ENCODE measurements around the gene IFITM2. TPM values are rescaled to one million over a fixed set of nuclear protein-coding genes. Genes with fewer than 3 reads are reported as not detected.
"Not testable (repeated sequence)": the region's sequence is repeated elsewhere in the genome, so short reads cannot be mapped to it uniquely, and the experiment has no call there.

IFITM2 gene
- total and polyA plus RNA-seq, 2 of the 4 experiments (the other 2 are of a cell fraction), result 31.2 to 564 TPM

GRCh38 chr11:333616-334263 is 26.1 kb downstream of the IFITM2 start:
- H2BK120ac ChIP-seq (ENCODE audit: low read depth, low read length); H3K9ac ChIP-seq (ENCODE audit: low read depth, low read length); H3K4me3 ChIP-seq (ENCODE audit: insufficient read depth, low read depth, low read length); H3K4ac ChIP-seq (ENCODE audit: low read depth, low read length); H3K27me3 ChIP-seq (ENCODE audit: control insufficient read depth, insufficient read depth, low read length); ATAC-seq (ENCODE audit: low read depth); H3K36me3 ChIP-seq (ENCODE audit: control insufficient read depth, insufficient read depth, low read length); H3K14ac ChIP-seq (replicated peaks; ENCODE audit: low read depth, low read length); intact Hi-C loops (cut with micrococcal nuclease); H3K9me1 ChIP-seq (ENCODE audit: insufficient read depth, low read length); H3K56ac ChIP-seq (ENCODE audit: extremely low read depth, insufficient read depth, low read length); H2BK15ac ChIP-seq (ENCODE audit: low read depth, low read length); H4K5ac ChIP-seq (ENCODE audit: low read depth, low read length); H3K79me1 ChIP-seq (ENCODE audit: low read depth in 1 of 2, low read length in 2 of 2); H4K91ac ChIP-seq (ENCODE audit: insufficient read depth, low read depth, low read length); H3K27ac ChIP-seq (ENCODE audit: insufficient read depth, low read length); H4K8ac ChIP-seq (ENCODE audit: low read depth in 2 of 2, low read length in 2 of 2); in situ Hi-C loops (cut with MboI; ENCODE audit: low sequenced_read_pairs); H2AK5ac ChIP-seq (ENCODE audit: low read depth, low read length); H2AK9ac ChIP-seq (replicated peaks; ENCODE audit: low read depth, low read length, poor library complexity); CTCF ChIA-PET; dilution Hi-C loops (cut with HindIII; ENCODE audit: low sequenced_read_pairs, unreplicated experiment); H4K20me1 ChIP-seq (ENCODE audit: insufficient read depth, low read length); H3K4me1 ChIP-seq (ENCODE audit: control insufficient read depth, insufficient read depth, low read length); H2BK20ac ChIP-seq (ENCODE audit: low read depth, low read length); POLR2A ChIA-PET (ENCODE audit: unreplicated experiment); BruUV-seq (replicated peaks); H3K18ac ChIP-seq (ENCODE audit: low read depth, low read length); H3K9me3 ChIP-seq (ENCODE audit: control insufficient read depth, insufficient read depth, low read length); H2AFZ ChIP-seq (replicated peaks; ENCODE audit: low read length, poor library complexity); H3K23ac ChIP-seq (ENCODE audit: low read depth, low read length); H2BK5ac ChIP-seq (ENCODE audit: low read depth, low read length, poor library complexity, severe bottlenecking); DNase-seq; H3K4me2 ChIP-seq (ENCODE audit: low read depth, low read length): not testable (repeated sequence)
- WGBS, 2 experiments (ENCODE audit: extremely low coverage in 2 of 2, insufficient read length in 1 of 2), result 75% methylated on average over 7 of the region's 17 CpGs; no CpG with 5 or more reads in 1 of the 2 experiments

Data from IMR-90 (cell line).